OCI-LY7 (cell line): ENCODE data around the gene KCNJ15.

ENCODE experiments used
- CTCF ChIP-seq: fragments of 200-600 bp; sonication (generic); conservative IDR thresholded peaks from 2 replicates; pipeline ENCODE4 v1.5.1; 2014; ENCODE audit warnings: mild to moderate bottlenecking, antibody characterized with exemption, low read length, moderate library complexity, mixed read lengths
- EZH2phosphoT487 ChIP-seq: fragments of 200-600 bp; sonication (generic); IDR thresholded peaks from 2 replicates; pipeline ENCODE4 v1.6.1; 2018; ENCODE audit warnings: low read depth, borderline replicate concordance, mild to moderate bottlenecking, mixed run types, antibody characterized with exemption, low read length, moderate library complexity, mixed read lengths

- TF ChIP-seq CTCF (no peak), EZH2phosphoT487 (no peak)
Observed at GRCh38 chr21:38325216-38325615, 68.4 kb downstream of the KCNJ15 start.
